Lower leg skin (tissue), 4 donors: Measurements from ENCODE around the gene APOA1. TPM values are rescaled to one million over a fixed set of nuclear protein-coding genes. Genes with fewer than 3 reads are reported as not detected.

ENCODE experiments used
- DNase-seq, 2 donors: peaks; one replicate each; pipeline ENCODE4 v3.0.0-alpha.2; 2019; ENCODE audit warnings: low spot score in 2 of 2
- H3K4me3 ChIP-seq: fragments of 200-600 bp; sonication (generic); 2 replicates; pipeline ENCODE4 v1.5.1; 2017; ENCODE audit warnings: mild to moderate bottlenecking, low read depth; ENCODE audit not compliant: poor library complexity, severe bottlenecking
- POLR2A ChIP-seq, 2 donors: fragments of 450-650 bp; IDR thresholded peaks; one replicate each; pipeline ENCODE4 v1.6.1; 2016 to 2017; ENCODE audit warnings: antibody characterized with exemption in 2 of 2, mild to moderate bottlenecking in 1 of 2, moderate library complexity in 1 of 2
- WGBS, 2 donors: methylation state at CpG; one replicate each; pipeline ENCODE4 v1.1.5; 2018; 5-methylcytosine and 5-hydroxymethylcytosine counted together
- intact Hi-C: fragments of 100-400 bp; cut with DNase I; formaldehyde crosslinking; loops from one replicate; pipeline ENCODE4 v1.15.0; 2023; ENCODE audit warnings: low total_unique reads
- total RNA-seq, 4 donors: library from RNA; depleted of rRNA; stranded (reverse); fragments of >200 nt; gene quantifications; one replicate each; pipeline ENCODE4 v1.1.0, GENCODE V29; 2016
- TF ChIP-seq, protein P1 (sequence below), 3 donors: fragments of 450-650 bp; IDR thresholded peaks; one replicate each; pipeline ENCODE4 v1.5.1; 2016; ENCODE audit warnings: antibody characterized with exemption in 3 of 3, mild to moderate bottlenecking in 3 of 3, moderate library complexity in 2 of 3

The APOA1 gene
- total RNA-seq, 4 donors from 2014 or later = 1.6 to 1.7 TPM; not detected in 2

DNA sequence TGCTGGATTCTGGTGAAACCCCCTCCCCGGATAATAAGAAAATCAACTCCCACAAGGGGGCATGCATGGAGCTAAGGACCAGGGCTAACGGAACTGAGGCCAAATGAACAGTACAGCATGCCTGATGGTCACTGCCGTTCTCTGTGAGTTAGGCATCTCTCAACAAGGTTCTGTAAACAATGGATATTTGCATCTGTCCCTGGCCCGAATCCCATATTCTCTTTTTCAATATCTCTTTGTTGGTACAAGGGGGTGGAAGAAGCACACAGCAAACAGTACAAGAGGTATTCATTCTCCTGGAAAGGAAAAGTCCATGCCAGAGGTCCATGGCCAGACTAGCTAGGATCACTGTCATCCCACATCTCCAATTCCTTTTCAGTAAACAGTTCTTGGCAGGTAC is 32.2 kb upstream of the APOA1 start:
- intact Hi-C loops = no loop called here
- 80 to 92% methylated on average over 4 of the region's 4 CpGs for WGBS, 2 donors
- TF ChIP-seq, protein P1, sequence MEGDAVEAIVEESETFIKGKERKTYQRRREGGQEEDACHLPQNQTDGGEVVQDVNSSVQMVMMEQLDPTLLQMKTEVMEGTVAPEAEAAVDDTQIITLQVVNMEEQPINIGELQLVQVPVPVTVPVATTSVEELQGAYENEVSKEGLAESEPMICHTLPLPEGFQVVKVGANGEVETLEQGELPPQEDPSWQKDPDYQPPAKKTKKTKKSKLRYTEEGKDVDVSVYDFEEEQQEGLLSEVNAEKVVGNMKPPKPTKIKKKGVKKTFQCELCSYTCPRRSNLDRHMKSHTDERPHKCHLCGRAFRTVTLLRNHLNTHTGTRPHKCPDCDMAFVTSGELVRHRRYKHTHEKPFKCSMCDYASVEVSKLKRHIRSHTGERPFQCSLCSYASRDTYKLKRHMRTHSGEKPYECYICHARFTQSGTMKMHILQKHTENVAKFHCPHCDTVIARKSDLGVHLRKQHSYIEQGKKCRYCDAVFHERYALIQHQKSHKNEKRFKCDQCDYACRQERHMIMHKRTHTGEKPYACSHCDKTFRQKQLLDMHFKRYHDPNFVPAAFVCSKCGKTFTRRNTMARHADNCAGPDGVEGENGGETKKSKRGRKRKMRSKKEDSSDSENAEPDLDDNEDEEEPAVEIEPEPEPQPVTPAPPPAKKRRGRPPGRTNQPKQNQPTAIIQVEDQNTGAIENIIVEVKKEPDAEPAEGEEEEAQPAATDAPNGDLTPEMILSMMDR (IDR thresholded peaks at IDR 0.05) = no peak
- no peak overlapping the region for H3K4me3 ChIP-seq
- no peak for DNase-seq

DNA sequence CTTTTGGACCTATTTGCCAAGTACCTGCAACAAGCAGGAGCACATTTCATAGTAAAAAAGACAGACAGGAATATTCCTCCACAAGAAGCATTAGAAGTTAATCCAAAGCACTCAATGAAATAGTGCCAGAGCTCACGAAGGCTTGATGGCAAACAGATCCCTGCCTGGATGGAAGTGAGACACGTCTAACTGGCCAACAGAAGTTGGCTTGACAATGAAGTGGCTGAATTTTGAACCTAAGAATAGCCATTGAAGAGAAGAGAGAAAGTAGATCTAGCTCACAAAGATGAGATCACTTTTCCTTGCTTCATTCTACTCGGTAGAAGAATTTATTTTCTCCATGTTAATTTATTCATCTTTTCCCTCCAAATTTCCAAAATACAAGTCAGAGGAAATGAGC is 30.6 kb upstream of the APOA1 start:
- intact Hi-C loops = no loop called here
- WGBS, 2 donors = 70 to 85% methylated on average over 3 of the region's 3 CpGs

DNA sequence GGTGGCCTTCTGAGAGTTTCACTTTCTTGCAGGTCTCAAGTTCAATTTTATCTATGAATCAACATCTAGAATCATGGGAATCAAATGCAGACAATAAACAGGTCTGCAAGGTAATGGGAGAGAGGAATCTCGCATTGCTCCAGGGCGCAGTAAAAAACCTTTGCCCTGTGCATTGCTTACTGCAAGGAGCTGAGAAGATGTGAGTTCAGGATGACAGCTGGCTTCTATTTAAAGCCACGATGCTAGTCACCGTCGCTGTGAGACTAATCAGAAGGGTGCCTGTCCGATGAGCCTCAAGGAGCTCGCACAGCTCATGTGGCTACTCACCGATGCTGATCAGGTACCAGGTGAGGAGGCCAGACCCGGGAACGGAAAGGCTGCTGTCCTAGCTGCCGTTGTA is 30.2 kb upstream of the APOA1 start:
- H3K4me3 ChIP-seq = no peak overlapping the region
- DNase-seq = no peak
- intact Hi-C loops = no loop called here
- TF ChIP-seq POLR2A (IDR thresholded peaks at IDR 0.05) = no peak
- TF ChIP-seq, protein P1 (IDR thresholded peaks at IDR 0.05) = no peak
- 91 to 94% methylated on average over 11 of the region's 11 CpGs for WGBS, 2 donors

More for the DNA sequence above, 30.6 kb upstream of the APOA1 start:
- DNase-seq = no peak
- H3K4me3 ChIP-seq = no peak overlapping the region
- TF ChIP-seq, protein P1 (IDR thresholded peaks at IDR 0.05) = no peak
- no peak for TF ChIP-seq POLR2A (IDR thresholded peaks at IDR 0.05)

DNA sequence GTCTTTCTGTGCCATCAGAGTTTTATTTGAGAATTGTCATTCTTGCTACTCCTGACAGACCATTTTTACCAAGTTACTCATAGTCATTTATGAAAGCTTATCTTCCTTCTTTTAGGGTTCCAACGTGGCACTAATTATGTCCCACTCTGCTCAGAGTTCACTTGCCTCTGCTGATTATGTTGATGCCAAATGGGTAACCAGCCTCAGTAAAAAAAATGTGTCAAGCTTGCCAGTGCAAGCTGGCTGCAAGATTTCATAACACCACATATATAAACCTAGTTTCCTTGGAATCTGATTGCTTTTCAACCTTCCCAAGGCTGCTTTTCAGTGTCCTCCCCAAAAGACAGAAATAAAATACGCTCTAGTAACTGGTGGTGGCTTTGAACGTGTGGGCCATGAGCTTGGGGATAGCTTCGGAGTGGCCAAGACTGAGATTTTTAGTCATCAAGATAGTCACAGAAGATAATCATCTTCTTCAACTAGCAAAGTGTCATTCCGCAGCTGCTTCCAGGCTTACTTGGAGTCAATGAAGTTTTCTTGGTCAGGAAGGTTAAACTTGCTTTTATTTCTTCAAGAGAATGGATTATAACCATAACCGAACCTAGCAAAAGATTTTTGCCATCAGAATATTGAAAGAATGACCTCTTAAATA is 29.5 kb upstream of the APOA1 start:
- WGBS, 2 donors = 86 to 88% methylated on average over 6 of the region's 6 CpGs
- no peak overlapping the region for H3K4me3 ChIP-seq
- intact Hi-C loops = no loop called here
- DNase-seq = no peak
- TF ChIP-seq POLR2A (IDR thresholded peaks at IDR 0.05) = no peak
- TF ChIP-seq, protein P1 (IDR thresholded peaks at IDR 0.05) = no peak

DNA sequence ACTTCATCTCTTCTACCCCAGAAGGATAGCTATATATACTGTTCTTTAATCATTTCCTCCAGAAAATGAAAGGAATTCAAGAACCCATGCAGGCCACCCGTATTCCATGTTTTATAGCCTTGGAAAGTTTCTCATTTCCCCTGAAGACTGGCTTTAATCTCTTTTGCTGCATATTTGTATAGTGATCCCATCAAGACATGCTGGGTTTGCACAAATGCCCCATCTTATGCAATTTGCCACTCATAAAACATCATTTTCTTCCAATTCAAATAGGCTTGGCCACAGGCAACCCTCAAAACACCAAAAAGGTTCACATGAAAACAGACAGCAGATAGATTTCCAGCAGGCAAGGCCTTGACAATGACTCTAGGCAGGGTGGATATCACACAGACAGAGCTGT is 28.3 kb upstream of the APOA1 start:
- no peak overlapping the region for H3K4me3 ChIP-seq
- DNase-seq = no peak
- 44 to 53% methylated on average over 1 of the region's 1 CpG for WGBS, 2 donors
- TF ChIP-seq, protein P1 (IDR thresholded peaks at IDR 0.05) = no peak
- TF ChIP-seq POLR2A (IDR thresholded peaks at IDR 0.05) = no peak
- intact Hi-C loops = no loop called here

DNA sequence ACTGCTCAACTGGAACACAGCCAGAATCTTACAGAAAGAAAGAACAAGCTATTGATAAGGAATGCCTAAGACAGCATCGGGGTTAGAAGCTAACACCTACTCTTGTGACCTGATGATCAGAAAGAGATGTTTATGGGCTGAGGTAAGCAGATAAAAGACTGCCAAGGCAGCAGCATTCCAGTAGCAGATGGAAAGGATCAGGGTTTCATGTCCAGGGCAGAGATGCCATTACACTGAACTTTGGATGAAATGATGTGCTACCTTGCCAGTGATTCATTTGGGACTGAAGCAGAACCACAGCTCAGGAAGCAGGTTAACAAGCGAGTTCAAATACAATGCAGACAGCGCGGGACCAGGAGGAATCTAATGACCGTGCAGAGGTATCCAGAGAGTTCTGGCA is 27.1 kb upstream of the APOA1 start:
- no peak for DNase-seq
- no peak for TF ChIP-seq POLR2A (IDR thresholded peaks at IDR 0.05)
- TF ChIP-seq, protein P1 (IDR thresholded peaks at IDR 0.05) = no peak
- no peak overlapping the region for H3K4me3 ChIP-seq
- intact Hi-C loops = no loop called here
- WGBS, 2 donors = 90 to 94% methylated on average over 5 of the region's 5 CpGs
